Heart left ventricle (tissue), 13 donors: ENCODE data around the gene RNF126.

Source experiments
- CTCF ChIP-seq, 12 donors: fragments of 200-600 bp; sonication (generic) in 4 of 12; IDR thresholded peaks; one replicate each; pipeline versions ENCODE4 v1.5.0 to v1.8.0; 2018 to 2022; ENCODE audit warnings: antibody characterized with exemption in 12 of 12, mild to moderate bottlenecking in 5 of 12
- POLR2A ChIP-seq, 2 donors: fragments of 450-650 bp; IDR thresholded peaks; one replicate each; pipeline ENCODE4 v1.6.1; 2017; ENCODE audit warnings: antibody characterized with exemption in 2 of 2, mild to moderate bottlenecking in 2 of 2, moderate library complexity in 2 of 2
- donor health status: ischemic (EF 13 %, LVEDD 7.1; RV severe dilation, severe dysfunction).
- donor health status: DM: no; HTN: yes; CAD: no.
- donor health status: DM: no; HTN: no; CAD: no.
- donor health status: ischemic (EF 25% LVEDD 6.9; RV normal size, moderate dysfunction).
- donor health status: ischemic (EF 25% LVEDD 5.7; RV mildly dilated, moderate dysfunction).
- donor health status: ischemic (EF 35%, LVEDD 5.7; RV mildly dilated, moderate dysfunction).
- donor health status: nonischemic (EF 11% LVEDD 7.7; RV severe dilation, severe dysfunction).
- donor health status: DM: yes; HTN: yes; CAD: no.
- donor health status: PGD.
- donor health status: ischemic (EF 29% LVEDD 5.4; RV normal size, mild dysfunction).
- donor health status: nonischemic (EF 23%, LVEDD 6.1; RV moderate dilation, normal function).

- no peak for TF ChIP-seq CTCF (IDR thresholded peaks at IDR 0.05)
- no peak for TF ChIP-seq POLR2A (IDR thresholded peaks at IDR 0.05)
These were observed 49.1 kb downstream of the RNF126 start for GRCh38 chr19:613732-614567.
